GM21528 (cell line): ENCODE results near the gene AKT1S1.

Source experiments
- ATAC-seq: cut with Tn5 transposase; IDR thresholded peaks from one replicate; pipeline ENCODE4 v1.9.1; 2021; ENCODE audit warnings: mild to moderate bottlenecking, moderate library complexity; ENCODE audit not compliant: unreplicated experiment, low FRiP score

AKT1S1 gene

DNA sequence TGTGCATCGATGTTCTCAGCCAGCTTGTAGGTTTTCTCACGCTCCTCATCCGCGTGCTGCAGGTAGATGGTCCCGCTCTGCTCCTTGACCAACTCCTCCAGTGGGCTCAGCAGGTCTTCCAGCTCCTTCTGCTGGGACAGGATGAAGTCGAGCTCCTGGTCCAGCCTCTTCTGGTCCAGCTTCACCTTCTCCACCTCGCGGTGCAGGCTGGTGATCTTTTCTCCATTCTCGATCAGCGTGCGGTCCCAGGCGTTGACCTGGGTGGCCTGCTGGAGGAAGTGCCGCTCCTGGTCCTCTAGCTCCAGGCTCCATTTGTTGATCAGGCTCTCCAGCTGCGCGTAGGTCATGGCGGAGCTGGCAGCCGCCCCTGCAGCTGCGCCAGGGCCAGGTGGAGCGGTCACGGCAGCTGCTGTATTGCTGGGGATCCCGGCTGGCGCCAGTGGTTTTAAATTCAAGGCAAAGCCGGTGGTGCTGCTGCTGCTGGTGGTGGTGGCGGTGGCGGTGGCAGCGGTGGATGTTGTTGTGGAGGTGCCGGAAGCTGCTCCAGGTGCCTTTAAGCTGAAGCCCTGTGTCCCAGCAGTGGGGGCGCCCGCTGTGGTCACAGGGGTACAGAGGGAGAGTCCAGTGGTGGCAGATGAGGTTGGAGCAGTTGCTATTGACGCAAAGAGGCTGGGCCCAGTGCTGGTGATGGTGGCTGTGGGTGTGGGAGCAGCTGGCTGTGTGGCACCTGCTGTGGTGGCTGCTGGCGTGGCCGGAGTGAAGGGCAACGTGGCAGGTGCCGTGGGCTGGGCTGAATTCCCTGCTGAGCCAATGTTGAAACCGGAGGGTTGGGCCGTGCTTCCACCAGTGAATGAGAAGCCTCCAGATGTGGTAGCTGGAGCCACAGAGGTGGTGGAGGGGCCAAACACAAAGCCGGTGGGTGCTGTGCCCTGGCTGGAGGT, 31.6 kb upstream of the AKT1S1 start:
- ATAC-seq, result no peak

- no peak for ATAC-seq
Measured at GRCh38 chr19:49907745-49908446, 30.7 kb upstream of the AKT1S1 start.

DNA sequence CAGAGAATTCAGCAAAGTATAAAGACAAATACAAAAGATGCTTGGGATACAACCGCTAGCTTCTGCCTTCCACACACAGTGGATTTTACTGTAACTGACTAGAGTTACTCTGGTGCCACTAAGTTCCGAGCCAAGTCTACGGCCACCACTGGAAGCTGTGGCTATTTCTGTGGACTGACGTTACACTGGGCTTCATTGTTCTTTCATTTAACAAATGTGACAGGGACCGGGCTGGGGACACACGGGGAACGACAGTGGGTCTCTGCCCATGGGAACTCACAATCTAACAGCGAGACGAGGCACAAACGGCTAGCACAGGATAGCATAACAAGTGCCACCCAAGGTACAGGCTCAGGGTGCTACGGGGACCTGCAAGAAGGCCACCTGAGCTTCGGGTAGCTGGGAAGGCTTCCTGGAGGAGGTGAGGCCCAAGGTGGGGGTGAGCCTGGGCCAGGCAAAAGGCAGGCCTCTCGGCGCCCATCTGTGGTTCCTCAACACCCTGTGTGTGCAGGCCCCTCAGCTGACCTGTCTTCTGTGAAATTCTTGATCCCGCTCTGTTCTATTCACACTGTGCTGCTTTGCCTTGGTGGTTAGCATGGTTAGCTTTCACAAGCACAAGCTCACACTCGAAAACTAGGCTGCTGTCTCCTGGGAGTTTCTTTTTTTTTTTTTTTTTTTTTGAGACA, 29.9 kb upstream of the AKT1S1 start:
- ATAC-seq, result no peak

DNA sequence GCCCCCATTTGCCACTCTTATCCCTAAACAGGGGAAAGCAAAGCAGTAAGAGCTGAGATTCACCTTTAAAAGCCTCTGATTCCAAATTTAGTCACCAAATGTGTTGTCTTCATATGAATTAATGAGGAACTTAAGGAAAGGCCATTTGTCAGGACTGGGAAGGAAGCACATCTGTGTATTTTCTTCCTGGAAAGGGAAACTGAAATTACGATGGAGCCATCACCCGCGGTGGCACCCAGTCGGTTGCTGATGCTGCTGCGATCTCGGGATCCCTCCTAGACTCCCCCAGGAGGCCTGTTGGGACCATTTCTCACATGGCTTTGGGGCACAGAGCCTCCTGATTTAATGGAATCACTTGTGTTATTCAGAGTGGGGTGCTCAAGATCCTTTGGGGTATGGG, 27.0 kb upstream of the AKT1S1 start:
- no peak for ATAC-seq

DNA sequence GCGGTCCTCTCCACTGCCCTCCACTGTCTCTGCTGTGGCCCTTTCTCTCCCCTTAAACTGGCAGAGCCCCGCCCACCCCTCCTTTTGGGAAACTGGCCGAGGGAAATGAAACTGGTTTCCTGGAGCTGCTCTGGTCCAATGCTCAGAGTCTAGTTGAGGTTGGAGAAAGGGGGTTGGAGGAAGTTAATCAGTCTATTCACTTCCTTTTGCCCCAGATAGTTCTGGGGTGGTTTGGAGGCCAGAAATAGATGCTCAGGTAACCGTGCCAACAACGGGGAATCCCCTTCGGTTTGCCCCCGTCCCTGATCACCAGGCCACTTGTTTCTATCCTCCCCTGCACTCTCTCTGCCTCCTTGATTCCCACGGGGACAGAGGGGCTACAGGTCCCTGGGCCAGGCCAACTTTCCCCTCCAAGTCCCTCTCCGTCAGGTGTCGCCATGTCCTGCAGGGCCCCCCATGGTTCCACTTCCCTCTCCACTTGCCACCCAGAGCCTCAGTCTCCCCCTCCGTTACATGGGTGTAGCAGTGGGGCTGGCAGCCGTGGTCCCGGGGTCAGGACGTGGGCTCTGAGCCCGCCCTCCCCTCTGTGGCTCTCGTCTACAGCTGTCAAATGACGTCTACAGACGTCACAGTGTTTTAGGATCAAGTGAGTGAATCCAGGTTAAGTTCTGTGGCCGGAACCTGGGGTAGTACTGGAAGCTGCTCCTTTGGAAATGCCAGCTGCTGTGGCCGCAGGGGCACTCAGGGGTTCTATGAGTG, 19.9 kb upstream of the AKT1S1 start, which contains the start of gene IL4I1:
Gene IL4I1, minus strand, starts transcription at position 25 of the 759 bp plus-strand sequence. CDS start 727 bp downstream, outside the sequence.
- ATAC-seq, result peak; percentile 48

GRCh38 chr19:49895566-49896297, 18.6 kb upstream of the AKT1S1 start:
- ATAC-seq, result no peak

- ATAC-seq, result no peak
Measured at GRCh38 chr19:49894879-49895565, 17.9 kb upstream of the AKT1S1 start.

GRCh38 chr19:49894011-49894664, 17.0 kb upstream of the AKT1S1 start:
- no peak for ATAC-seq

- ATAC-seq, result no peak
Measured at GRCh38 chr19:49892716-49893115, 15.6 kb upstream of the AKT1S1 start.

GRCh38 chr19:49891393-49891792, 14.2 kb upstream of the AKT1S1 start:
- ATAC-seq, result no peak

DNA sequence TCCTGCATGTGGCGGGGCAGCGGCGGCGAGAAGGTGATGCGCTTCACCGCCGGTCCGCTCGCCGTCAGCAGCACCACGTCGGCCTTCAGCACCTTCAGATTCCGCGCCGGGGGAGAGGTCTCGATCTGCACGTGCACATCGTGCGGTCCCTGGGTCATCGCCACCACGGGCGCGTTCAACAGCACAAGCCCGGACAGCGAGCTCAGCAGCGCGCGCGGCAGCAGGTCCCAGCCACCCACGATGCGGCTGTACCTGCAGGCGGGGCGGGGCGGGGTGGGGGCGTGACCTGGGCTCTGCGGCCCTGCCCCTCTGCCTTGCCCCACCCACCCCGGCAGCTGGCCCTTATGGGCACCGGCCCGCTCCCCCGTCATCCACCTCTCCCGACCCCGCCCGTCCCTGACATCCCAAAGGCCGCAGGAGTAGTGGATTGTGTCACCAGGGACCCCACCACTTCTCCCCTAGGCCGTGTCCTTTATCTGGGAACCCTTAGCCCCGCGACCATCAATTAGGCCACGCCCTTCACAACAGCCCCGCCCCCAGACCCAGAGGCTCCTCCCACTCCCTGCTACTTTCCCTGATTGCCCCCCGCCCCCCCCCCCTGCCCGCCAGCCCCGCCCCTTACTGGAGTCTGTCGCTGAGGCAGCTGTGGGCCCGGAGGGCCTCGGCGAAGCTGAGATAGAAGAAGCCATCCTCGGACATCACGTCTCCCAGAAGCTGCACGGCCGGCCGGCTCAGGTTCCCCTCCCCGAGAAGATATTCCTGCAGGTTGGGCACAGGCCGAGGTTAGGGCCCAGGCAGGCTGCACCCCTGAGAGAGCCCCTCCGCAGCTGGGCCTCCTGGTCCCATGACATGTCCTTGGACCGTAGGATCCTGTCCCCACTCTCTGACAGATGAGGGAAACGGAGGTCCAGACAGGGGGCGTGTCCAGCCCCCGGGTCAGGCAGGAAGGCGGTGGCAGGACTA, 13.5 kb upstream of the AKT1S1 start:
- no peak for ATAC-seq

DNA sequence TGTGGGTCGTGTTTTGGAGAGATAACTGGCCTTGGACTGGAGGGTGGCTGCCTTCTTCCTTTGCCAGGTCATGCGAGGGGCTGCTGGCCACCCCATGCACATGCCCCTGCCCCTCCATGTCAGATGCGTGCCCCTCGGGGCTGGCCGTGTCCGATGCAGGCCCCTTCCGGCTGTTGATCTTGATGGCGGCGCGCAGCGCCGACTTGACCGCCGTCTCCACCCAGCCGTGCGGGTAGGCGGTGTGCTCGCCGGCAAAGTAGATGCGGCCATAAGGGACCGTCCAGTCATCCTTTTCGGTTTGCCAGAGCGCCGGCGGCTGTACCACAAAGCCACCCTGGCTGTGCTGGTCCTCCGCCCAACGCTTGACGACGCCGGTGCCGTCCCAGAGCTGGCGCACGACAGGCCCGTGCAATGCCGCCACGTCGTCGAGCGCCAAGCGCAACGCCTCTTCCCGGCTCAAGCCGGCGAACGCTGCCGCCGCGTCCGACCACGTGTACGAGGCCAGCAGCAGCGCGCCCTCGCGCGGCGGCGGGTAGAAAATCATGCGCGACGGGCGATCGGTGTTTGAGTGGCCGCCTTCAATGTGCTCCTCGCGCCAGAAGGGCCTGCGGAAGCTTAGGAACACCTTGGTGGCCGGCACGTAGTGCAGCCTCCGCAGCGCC, 12.7 kb upstream of the AKT1S1 start:
- no peak for ATAC-seq

DNA sequence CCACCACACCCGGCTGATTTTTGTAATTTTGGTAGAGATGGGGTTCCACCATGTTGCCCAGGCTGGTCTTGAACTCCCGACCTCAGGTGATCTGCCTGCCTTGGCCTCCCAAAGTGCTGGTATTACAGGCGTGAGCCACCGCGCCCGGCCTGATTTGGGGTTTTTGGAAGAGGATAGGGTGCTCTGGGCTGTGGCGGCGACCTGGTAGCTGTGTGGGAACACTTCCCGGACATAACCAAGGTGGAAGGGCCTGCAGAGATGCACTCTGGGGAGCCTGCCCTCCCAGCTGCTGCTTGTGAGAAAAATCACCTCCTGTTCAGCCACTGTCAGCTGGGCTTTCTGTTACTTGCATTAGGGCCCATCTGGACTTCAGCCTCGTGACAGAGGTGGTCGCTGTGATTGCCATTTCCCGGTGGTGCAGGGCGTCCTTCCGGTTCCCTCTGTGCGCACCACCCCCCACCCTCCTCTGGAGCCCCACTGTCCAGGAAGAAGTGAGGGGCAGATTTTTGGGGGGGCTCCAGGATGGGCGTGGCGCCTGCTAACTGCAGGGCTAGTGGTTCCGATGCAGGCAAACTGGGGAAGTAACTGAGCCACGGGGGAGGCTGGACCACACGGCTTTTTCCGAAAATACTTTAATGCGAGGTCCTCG, 12.0 kb upstream of the AKT1S1 start:
- ATAC-seq, result no peak

GRCh38 chr19:49888510-49888824, 11.3 kb upstream of the AKT1S1 start:
- no peak for ATAC-seq

DNA sequence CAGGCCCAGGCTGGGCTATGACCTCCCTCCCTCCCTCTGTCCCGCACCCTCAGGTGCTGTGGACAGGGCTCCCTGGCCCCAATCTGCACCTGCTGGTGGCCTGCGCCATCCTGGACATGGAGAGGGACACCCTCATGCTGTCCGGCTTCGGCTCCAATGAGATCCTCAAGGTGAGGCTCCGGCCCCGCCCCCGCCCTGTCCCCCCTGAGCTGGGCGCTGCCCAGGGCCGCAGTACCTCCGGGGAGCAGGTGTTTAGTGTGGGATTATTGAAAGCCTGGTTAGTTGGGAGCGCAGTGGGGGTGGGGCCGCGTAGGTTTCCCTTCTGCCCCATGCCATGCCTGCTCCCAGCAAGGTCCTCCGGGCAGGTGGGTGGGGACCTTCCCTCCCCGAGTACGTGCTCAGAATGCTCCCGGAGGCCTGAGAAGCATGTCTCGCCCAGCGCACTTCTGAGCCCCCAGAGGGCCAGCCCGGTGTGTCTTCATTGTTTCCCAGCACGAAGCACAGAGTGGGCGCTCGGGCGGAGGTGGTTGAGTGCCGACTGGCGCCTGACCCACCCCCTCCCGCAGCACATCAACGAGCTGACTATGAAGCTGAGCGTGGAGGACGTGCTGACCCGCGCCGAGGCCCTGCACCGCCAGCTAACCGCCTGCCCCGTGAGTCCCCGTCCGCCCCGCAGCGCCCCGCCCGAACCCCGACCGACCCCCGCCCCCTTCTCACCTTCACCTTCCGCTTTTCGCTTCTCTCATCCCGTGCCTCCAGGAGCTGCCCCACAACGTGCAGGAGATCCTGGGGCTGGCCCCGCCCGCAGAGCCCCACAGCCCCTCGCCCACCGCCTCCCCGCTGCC, 10.7 kb upstream of the AKT1S1 start:
- ATAC-seq, result no peak
